Measurements from ENCODE around the gene IRAK2. TPM values are rescaled to one million over a fixed set of nuclear protein-coding genes. Genes with fewer than 3 reads are reported as not detected.

Gene IRAK2
- total RNA-seq, 1 donor = 4.0 TPM

- no peak overlapping the region for H3K27ac ChIP-seq (ENCODE audit: low read depth, low read length)
- H3K36me3 ChIP-seq (ENCODE audit: insufficient read depth, low read length) = peaks cover 4% of the 10 kb centered on the region
- no peak for DNase-seq (ENCODE audit: insufficient read length, low spot score, missing footprints)
- no peak for TF ChIP-seq CTCF (IDR thresholded peaks at IDR 0.05; ENCODE audit: extremely low read depth, low read depth, low read length)
- no peak overlapping the region for H3K4me2 ChIP-seq (ENCODE audit: insufficient read depth, low read length)
- H4K20me1 ChIP-seq (ENCODE audit: insufficient read depth, low read length) = no peaks in the 10 kb centered on the region
- no peaks in the 10 kb centered on the region for H3K27me3 ChIP-seq (ENCODE audit: insufficient read depth, low read length)
- H3K4me1 ChIP-seq (ENCODE audit: insufficient read depth, low read length) = peaks cover 29% of the 10 kb centered on the region
- peaks cover 2% of the 10 kb centered on the region for H3K79me2 ChIP-seq (ENCODE audit: insufficient read depth, low read length)
- H2AFZ ChIP-seq (ENCODE audit: low read length) = no peak overlapping the region
- H3K4me3 ChIP-seq (ENCODE audit: insufficient read depth, low read length) = no peak overlapping the region
- no peaks in the 10 kb centered on the region for H3K9me3 ChIP-seq (ENCODE audit: low read depth, low read length)
Observed at GRCh38 chr3:10187290-10187876, 22.7 kb downstream of the IRAK2 start.

- Histone ChIP-seq H3K4me1 (ENCODE audit: insufficient read depth, low read length) (peaks cover 35% of the 10 kb centered on the region), H3K27me3 (ENCODE audit: insufficient read depth, low read length) (no peaks in the 10 kb centered on the region), H2AFZ (ENCODE audit: low read length) (no peak overlapping the region), H3K79me2 (ENCODE audit: insufficient read depth, low read length) (peaks cover 2% of the 10 kb centered on the region), H3K9me3 (ENCODE audit: low read depth, low read length) (no peaks in the 10 kb centered on the region), H3K4me3 (ENCODE audit: insufficient read depth, low read length) (no peak overlapping the region), H4K20me1 (ENCODE audit: insufficient read depth, low read length) (no peaks in the 10 kb centered on the region), H3K27ac (ENCODE audit: low read depth, low read length) (no peak overlapping the region), H3K36me3 (ENCODE audit: insufficient read depth, low read length) (peaks cover 4% of the 10 kb centered on the region), H3K4me2 (ENCODE audit: insufficient read depth, low read length) (no peak overlapping the region)
- DNase-seq (ENCODE audit: insufficient read length, low spot score, missing footprints) = peak; percentile 48
- no peak for TF ChIP-seq CTCF (IDR thresholded peaks at IDR 0.05; ENCODE audit: extremely low read depth, low read depth, low read length)
Observed at GRCh38 chr3:10187944-10188343, 23.2 kb downstream of the IRAK2 start.

- Histone ChIP-seq H3K4me1 (ENCODE audit: insufficient read depth, low read length) (peaks cover 45% of the 10 kb centered on the region), H3K27ac (ENCODE audit: low read depth, low read length) (peak overlapping the region; percentile 40), H3K4me2 (ENCODE audit: insufficient read depth, low read length) (no peak overlapping the region)
Observed at GRCh38 chr3:10188804-10189556, 24.3 kb downstream of the IRAK2 start.

More at GRCh38 chr3:10188804-10189556, 24.3 kb downstream of the IRAK2 start:
- Histone ChIP-seq H3K36me3 (ENCODE audit: insufficient read depth, low read length) (peaks cover 4% of the 10 kb centered on the region), H3K9me3 (ENCODE audit: low read depth, low read length) (no peaks in the 10 kb centered on the region), H3K4me3 (ENCODE audit: insufficient read depth, low read length) (no peak overlapping the region), H3K79me2 (ENCODE audit: insufficient read depth, low read length) (peaks cover 8% of the 10 kb centered on the region), H4K20me1 (ENCODE audit: insufficient read depth, low read length) (no peaks in the 10 kb centered on the region), H3K27me3 (ENCODE audit: insufficient read depth, low read length) (no peaks in the 10 kb centered on the region), H2AFZ (ENCODE audit: low read length) (peak overlapping the region; percentile 18)
- no peak for TF ChIP-seq CTCF (IDR thresholded peaks at IDR 0.05; ENCODE audit: extremely low read depth, low read depth, low read length)
- no peak for DNase-seq (ENCODE audit: insufficient read length, low spot score, missing footprints)

Data from osteoblast (primary cell).